ENCODE measurements around the gene OR2V1. TPM values are rescaled to one million over a fixed set of nuclear protein-coding genes. Genes with fewer than 3 reads are reported as not detected.
A peak's percentile ranks its signal among the peaks of the same experiment; 100 is the strongest.
"Not testable (repeated sequence)": the region's sequence is repeated elsewhere in the genome, so short reads cannot be mapped to it uniquely, and the experiment has no call there.

OR2V1 gene, protein sequence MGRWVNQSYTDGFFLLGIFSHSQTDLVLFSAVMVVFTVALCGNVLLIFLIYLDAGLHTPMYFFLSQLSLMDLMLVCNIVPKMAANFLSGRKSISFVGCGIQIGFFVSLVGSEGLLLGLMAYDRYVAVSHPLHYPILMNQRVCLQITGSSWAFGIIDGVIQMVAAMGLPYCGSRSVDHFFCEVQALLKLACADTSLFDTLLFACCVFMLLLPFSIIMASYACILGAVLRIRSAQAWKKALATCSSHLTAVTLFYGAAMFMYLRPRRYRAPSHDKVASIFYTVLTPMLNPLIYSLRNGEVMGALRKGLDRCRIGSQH
- total RNA-seq (not detected), polyA plus RNA-seq (ENCODE audit: insufficient read length in 6 of 6) (under 1 TPM in 2 of 6 donors, not detected in 4; 0.06 TPM)
- long read RNA-seq, donor 1 = 0 reads
- long read RNA-seq, donor 2 = 0 reads
- long read RNA-seq, donor 3 = 0 reads
- long read RNA-seq, donor 4 = 0 reads
- long read RNA-seq, donor 5 = 0 reads
- long read RNA-seq, donor 6 = 0 reads
- long read RNA-seq, donor 7 = 0 reads
- long read RNA-seq, donor 8 = 0 reads
- long read RNA-seq, donor 9 = 0 reads
- long read RNA-seq, donor 10 = 0 reads
- long read RNA-seq, donor 11 = 0 reads
- long read RNA-seq, donor 12 = 0 reads

DNA sequence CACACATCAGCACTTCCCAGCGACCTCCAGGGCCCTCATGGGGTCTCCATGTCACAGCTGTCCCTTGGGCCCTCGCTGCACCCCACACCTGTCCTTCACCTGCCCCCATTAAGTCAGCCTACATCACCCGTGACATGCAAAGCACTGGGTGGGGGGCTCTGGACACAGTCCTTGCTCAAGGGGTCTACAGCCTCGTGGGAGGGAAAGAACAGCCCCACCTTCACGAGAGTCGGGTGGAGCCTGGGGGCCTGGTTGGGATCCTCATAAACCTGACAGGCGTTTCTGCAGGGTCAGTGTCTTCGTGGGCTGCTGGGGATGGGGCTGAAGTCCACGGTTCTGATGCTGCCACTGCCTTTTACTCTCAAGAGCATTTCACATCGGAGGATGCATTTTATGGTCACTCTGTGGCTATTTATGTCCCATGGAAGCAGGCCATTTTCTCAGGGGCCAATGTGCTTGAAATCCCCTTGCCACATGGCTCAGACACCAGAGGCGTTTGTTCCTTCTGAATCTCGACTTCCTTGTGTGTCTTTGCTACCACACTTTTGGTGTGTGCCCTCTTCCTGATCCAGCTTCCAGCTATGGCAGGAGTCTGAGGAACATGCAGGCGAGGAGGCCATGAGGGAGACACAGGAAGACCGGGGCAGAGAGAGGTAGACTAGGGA, at the start of gene OR2V1:
Gene OR2V1 (minus strand): TSS at position 338 of the 665 bp plus-strand sequence. CDS start 5,865 bp downstream, outside the sequence.
- H3K27ac ChIP-seq = no peak within 1 kb of the TSS

DNA sequence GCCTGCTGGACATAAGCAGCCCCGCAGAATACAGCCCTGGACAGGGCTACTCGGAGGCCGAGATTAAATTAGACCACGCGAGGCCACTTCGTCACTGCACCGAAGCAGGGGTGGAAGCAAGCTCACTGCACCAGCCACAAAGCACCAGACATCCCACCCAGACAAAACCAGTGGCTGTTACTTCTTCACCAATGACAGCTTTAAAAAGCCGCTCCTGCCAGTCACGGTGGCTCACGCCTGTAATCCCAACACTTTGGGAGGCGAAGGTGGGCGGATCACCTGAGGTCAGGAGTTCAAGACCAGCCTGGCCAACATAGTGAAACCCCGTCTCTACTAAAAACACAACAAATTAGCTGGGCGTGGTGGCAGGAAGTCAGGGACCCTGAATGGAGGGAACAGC, 46.6 kb upstream of the OR2V1 start:
- ATAC-seq; H3K27ac ChIP-seq; DNase-seq; H3K9me3 ChIP-seq; intact Hi-C loops (cut with DNase I); H3K4me3 ChIP-seq; H3K36me3 ChIP-seq: not testable (repeated sequence)
- peaks cover 0 to 16% of the 10 kb centered on the region in 2 donors for H3K4me1 ChIP-seq
- peaks cover 21 to 60% of the 10 kb centered on the region in 2 donors for H3K27me3 ChIP-seq

More for the DNA sequence above, at the start of gene OR2V1:
- H3K4me3 ChIP-seq = no peak within 1 kb of the TSS
- H3K27me3 ChIP-seq = peaks cover 0 to 72% of the 10 kb centered on the region in 2 donors
- intact Hi-C loops (cut with DNase I) = no loop called here
- ATAC-seq (no peak), DNase-seq (no peak)
- no peaks in the 10 kb centered on the region for H3K4me1 ChIP-seq
- H3K9me3 ChIP-seq = no peaks in the 10 kb centered on the region
- TF ChIP-seq, protein P1, sequence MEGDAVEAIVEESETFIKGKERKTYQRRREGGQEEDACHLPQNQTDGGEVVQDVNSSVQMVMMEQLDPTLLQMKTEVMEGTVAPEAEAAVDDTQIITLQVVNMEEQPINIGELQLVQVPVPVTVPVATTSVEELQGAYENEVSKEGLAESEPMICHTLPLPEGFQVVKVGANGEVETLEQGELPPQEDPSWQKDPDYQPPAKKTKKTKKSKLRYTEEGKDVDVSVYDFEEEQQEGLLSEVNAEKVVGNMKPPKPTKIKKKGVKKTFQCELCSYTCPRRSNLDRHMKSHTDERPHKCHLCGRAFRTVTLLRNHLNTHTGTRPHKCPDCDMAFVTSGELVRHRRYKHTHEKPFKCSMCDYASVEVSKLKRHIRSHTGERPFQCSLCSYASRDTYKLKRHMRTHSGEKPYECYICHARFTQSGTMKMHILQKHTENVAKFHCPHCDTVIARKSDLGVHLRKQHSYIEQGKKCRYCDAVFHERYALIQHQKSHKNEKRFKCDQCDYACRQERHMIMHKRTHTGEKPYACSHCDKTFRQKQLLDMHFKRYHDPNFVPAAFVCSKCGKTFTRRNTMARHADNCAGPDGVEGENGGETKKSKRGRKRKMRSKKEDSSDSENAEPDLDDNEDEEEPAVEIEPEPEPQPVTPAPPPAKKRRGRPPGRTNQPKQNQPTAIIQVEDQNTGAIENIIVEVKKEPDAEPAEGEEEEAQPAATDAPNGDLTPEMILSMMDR (IDR thresholded peaks at IDR 0.05) = no peak
- no peaks in the 10 kb centered on the region for H3K36me3 ChIP-seq

DNA sequence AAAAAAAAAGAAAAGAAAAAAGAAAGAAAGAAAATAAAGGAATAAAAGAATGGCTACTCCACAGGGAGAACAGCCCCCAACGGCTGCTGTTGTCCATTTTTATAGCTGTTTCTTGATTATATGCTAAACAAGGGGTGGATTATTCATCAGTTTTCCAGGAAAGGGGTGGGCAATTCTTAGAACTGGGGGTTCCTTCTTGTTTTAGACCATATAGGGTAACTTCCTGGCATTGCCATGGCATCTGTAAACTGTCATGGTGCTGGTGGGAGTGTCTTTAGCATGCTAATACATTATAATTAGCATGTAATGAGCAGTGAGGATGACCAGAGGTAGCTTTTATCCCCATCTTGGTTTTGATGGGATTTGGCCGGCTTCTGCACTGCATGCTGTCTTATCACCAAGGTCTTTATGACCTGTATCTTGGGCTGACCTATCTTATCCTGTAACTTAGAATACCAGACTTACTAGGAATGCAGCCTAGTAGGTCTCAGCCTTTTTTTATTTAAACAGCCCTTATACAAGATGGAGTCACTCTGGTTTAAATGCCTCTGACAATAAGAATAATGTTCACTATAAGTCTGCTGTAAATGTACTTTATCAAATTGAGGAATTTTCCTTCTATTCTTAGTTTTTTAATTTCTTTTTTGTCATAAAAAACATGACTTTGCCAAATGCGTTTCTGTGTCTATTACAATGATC, 45.4 kb upstream of the OR2V1 start:
- intact Hi-C loops (cut with DNase I) = no loop called here
- no peaks in the 10 kb centered on the region for H3K36me3 ChIP-seq
- H3K27me3 ChIP-seq = peaks cover 33 to 68% of the 10 kb centered on the region in 2 donors
- H3K4me1 ChIP-seq = peaks cover 0 to 8% of the 10 kb centered on the region in 2 donors
- no peak for DNase-seq
- ATAC-seq = no peak
- TF ChIP-seq, protein P1 (IDR thresholded peaks at IDR 0.05) = no peak
- H3K9me3 ChIP-seq = no peaks in the 10 kb centered on the region
- H3K27ac ChIP-seq = no peak overlapping the region
- no peak overlapping the region for H3K4me3 ChIP-seq

DNA sequence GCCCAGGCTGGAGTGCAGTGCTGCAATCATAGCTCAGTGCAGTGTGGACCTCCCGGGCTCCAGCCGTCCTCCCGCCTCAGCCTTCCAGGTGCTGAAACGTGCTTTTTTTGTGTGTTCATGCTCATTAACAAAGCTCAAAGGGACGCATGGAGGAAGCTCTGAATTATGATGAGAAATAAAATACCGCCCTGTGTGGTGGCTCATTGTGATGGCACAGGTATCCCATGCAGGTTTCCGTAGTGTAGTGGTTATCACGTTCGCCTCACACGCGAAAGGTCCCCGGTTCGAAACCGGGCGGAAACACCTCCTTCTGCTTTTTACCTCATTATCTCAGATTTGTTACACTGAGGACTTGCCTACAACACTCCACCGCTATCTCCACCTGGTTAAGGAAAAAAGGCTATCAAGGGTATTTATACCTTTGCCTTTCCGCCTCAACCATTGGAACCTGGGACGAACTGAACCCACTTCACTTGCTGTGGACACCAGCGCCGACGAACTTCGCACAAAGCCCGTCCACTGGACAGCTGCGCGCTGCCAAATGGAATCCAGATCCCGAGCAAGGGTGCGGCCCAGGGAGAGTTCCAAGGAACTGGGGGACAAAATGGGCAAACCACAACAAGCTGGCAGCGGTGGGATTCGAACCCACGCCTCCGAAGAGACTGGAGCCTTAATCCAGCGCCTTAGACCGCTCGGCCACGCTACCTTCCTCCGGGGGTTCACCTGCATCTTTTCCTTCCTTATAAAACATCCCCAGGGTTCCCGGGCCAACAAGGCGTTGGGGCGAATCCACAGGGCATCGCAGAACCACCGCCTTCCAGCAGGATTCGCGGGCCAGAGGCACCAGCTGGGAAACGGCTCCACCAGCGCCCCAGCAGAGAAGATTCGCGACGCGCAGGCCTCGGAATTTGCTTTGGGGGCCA, 42.7 kb upstream of the OR2V1 start:
- DNase-seq = no peak
- Histone ChIP-seq H3K4me1 (peaks cover 0 to 17% of the 10 kb centered on the region in 2 donors), H3K9me3 (no peaks in the 10 kb centered on the region), H3K36me3 (no peaks in the 10 kb centered on the region), H3K27me3 (peaks cover 56 to 90% of the 10 kb centered on the region in 2 donors), H3K4me3 (no peak overlapping the region), H3K27ac (peak overlapping the region in 1 of 2 donors; percentile 13)
- TF ChIP-seq, protein P1 (IDR thresholded peaks at IDR 0.05) = no peak
- intact Hi-C loops (cut with DNase I) = no loop called here
- peak; percentile 48 for ATAC-seq
